ENCODE data around the gene CTU2. TPM values are rescaled to one million over a fixed set of nuclear protein-coding genes. Genes with fewer than 3 reads are reported as not detected.

The CTU2 gene
- total RNA-seq = 11.0 and 24.8 TPM in 2 replicates

DNA sequence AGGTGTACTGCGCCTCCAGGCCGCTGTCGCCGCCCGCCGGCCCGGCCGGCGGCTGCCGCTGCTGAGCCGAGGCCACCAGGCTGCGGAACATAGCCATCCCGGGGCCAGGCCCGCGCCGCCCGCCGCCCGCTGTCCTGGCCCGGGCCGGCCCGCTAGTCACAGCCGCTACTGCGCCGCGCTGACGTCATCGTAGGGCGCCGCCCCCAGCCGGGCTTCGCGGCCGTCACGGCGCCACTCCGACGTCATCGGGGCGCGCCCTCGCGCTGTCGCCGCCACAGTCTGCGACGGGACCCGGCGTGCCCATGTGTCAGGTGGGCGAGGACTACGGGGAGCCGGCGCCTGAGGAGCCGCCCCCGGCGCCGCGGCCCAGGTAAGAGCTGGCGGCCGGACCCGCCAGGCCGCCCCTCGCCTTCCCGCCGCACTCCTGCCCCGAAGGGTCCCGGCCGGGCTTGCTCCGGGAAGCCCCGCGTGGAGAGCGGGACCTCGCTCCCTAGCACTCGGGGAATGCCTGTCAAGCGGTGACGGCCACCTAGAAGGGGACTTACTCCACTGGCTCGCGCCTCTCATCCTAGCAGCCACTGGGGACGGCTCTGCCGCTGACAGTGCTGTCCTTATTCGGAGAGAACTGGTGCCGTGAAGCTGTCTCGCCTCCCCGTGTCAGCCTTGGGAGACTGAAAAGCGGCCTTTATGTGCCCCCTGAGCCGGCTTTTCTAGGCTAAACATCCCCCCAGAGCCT is at the start of gene CTU2, which contains the start of gene RNF166:
CTU2 (plus strand) TSS at position 275 of the 736 bp plus-strand sequence; CDS start at position 303, 28 bp downstream.
RNF166 (minus strand) TSS at position 180 of the 736 bp plus-strand sequence; CDS start at position 97, 83 bp downstream.

DNA sequence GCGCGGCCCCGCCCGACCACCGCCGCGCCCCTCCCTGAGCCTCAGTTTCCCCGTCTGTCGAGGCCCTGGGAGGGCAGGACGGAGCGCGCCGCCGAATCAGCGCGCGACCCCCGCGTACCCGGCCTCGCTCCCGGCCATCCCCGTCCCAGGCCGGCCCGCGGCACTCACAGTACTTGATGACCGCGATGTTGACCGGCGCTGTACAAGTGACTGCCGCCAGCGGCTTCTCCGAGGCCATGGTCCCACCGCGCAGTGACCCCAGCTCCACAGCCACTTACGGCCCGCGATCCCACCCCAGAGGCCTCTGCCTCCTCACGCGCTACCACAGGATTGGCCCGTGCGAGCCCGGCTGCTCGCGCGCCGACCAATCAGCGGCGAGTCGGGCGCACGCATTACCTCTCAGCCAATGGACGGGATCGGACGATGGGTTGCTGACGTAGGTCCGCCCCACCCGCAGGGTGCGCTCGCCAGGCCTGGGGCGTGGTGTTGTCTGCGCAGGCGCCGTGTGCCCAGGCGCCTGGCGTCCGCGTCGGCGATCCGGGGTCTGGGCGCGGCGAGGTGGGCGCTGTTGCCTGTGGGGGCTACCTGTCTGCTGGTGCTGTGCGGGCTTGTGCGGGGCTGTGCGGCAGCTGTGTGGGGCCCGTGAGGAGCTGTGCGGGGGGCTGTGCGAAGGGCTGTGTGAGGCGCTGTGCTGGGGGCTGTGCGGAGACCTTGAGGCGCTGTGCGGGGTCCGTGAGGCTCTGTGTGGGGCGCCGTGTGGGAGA is 43.3 kb upstream of the CTU2 start, which contains the start of gene MVD:
MVD (minus strand) TSS at position 249 of the 764 bp plus-strand sequence; CDS start at position 238, 11 bp downstream.

DNA sequence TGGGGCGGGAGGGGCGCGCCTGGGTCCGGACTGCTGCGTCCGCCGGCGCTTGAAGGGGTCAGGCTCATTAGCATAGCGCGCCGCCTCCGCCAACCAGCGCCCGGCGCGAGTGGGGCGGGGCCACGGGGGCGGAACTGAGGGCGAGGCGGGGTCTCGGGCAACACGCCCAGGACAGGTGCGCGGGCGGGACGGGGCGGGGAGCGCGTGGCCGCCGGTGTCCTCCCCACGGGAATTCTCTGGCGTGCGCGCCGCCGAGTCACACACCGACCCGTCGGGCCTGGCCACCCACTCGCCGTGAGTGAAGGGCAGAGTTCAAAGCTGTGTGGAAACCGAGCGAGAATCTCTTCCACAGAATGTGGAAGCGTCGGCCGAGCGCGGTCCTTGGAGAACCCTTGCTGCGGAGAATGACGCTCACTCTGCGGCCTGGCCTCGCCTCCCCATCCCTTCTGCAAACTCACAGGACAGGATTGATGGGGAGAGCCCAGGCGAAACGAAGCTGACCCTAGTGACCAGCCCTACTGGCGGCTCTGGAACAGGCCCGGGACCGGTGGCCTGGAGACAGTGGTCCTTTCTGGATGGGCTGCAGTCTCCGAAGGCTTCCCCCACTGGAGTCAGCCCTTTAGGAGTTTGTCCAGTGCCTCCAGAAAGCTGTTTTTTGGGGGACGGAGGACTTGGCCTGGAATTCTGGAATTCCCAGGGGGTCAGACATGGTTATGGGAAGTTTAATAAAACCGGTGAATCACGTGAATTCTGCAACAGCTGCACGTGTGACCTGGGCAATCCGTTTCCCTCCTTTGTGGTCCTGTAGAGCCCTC is 19.7 kb upstream of the CTU2 start, which contains the start of gene SNAI3:
SNAI3 (minus strand) TSS at position 69 of the 815 bp plus-strand sequence. CDS start 101 bp downstream, outside the sequence.

Other genes starting within 250 kb of the CTU2 start
- gene ZC3H18, start 136.1 kb upstream of the CTU2 start, total RNA-seq = 9.9 and 17.0 TPM in 2 replicates
- not detected in 2 replicates for gene IL17C, start 67.9 kb upstream of the CTU2 start, total RNA-seq
- 88.1 and 94.3 TPM in 2 replicates for gene CYBA, start 55.5 kb upstream of the CTU2 start, total RNA-seq
- 238 and 321 TPM in 2 replicates for gene MVD, start 43.4 kb upstream of the CTU2 start, total RNA-seq
- 0.57 TPM in 1 of 2 replicates, not detected in the other for gene SNAI3, start 20.0 kb upstream of the CTU2 start, total RNA-seq
- gene RNF166, start 95 bp upstream of the CTU2 start, total RNA-seq = 10.5 and 12.8 TPM in 2 replicates
- 167 and 172 TPM in 2 replicates for gene PIEZO1, start 78.7 kb downstream of the CTU2 start, total RNA-seq
- gene CDT1, start 97.3 kb downstream of the CTU2 start, total RNA-seq = 19.9 and 44.1 TPM in 2 replicates
- gene APRT, start 105.4 kb downstream of the CTU2 start, total RNA-seq = 209 and 236 TPM in 2 replicates
- 18.2 and 23.8 TPM in 2 replicates for gene GALNS, start 150.4 kb downstream of the CTU2 start, total RNA-seq
- gene TRAPPC2L, start 150.6 kb downstream of the CTU2 start, total RNA-seq = 33.3 and 50.0 TPM in 2 replicates
- gene PABPN1L, start 160.2 kb downstream of the CTU2 start, total RNA-seq = not detected in 2 replicates

All from hair follicular keratinocyte (primary cell).